HG02642 (cell line): ENCODE measurements around the gene RYK.
"Not testable (repeated sequence)": the region's sequence is repeated elsewhere in the genome, so short reads cannot be mapped to it uniquely, and the experiment has no call there.

Source experiments
- ATAC-seq: cut with Tn5 transposase; IDR thresholded peaks from one replicate; pipeline ENCODE4 v1.9.1; 2021; ENCODE audit warnings: mild to moderate bottlenecking; ENCODE audit not compliant: unreplicated experiment, poor library complexity

The RYK gene

GRCh38 chr3:134228035-134228434 is 22.6 kb downstream of the RYK start:
- ATAC-seq, result no peak

GRCh38 chr3:134224796-134225156 is 25.9 kb downstream of the RYK start:
- ATAC-seq, result not testable (repeated sequence)

GRCh38 chr3:134222835-134223234 is 27.8 kb downstream of the RYK start:
- ATAC-seq, result no peak

- ATAC-seq, result no peak
Observed at GRCh38 chr3:134216851-134217250, 33.8 kb downstream of the RYK start.

GRCh38 chr3:134216191-134216764 is 34.4 kb downstream of the RYK start:
- no peak for ATAC-seq

- no peak for ATAC-seq
Observed at GRCh38 chr3:134214239-134214638, 36.4 kb downstream of the RYK start.

DNA sequence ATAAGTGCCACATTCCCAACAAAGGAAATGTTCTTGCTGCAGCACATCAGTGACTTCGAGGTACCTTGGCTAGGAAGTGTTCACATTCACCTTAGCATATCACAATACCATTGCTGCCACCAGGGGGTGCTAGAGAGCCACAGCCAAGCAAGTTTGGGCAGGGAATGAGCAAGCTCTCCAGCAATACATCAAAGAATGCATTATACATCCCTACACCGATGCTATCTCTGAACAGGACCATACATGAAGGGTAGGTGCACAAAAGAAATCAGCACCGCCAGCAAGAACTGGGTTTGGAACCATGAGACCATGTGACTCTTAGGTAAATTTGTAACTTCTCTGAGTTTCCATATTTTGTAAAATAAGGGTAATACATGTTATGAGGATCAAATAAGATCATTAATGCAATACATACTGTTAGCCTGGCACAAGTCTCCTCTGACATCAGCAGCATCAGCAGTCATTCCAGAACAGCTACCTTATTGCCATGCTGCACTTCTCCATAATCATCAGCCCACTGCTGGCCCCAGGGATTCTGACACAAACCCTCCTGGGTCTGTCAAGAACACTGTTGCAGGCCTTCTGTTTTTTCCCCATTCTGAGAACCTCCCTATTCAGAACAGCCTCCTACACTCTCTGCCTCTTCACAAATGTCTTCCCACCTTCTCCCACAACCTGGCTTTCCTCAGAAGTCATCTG is 37.5 kb downstream of the RYK start:
- ATAC-seq, result peak; percentile 75

- peak; percentile 74 for ATAC-seq
Observed at GRCh38 chr3:134211797-134212196, 38.9 kb downstream of the RYK start.

DNA sequence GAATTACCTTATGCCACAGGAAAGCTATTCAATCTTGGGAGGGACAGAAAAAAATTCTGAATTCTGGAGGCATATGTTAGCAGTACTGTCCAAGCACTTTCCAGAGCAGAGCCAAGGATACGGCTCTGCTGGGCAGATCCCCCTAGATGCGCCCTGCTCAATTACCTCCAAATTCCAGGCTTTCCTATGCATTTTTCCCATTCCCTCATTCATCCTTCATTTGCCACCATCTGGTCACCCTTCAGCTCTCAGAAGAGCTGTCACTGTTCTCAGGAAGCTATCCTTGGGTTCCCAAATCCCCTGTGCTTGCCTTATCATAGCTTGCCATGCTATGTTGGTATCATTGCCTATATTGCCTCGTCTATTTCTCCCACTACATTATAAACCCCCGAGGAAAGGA is 45.2 kb downstream of the RYK start:
- ATAC-seq, result no peak

- ATAC-seq, result no peak
Observed at GRCh38 chr3:134201201-134202130, 49.2 kb downstream of the RYK start.

DNA sequence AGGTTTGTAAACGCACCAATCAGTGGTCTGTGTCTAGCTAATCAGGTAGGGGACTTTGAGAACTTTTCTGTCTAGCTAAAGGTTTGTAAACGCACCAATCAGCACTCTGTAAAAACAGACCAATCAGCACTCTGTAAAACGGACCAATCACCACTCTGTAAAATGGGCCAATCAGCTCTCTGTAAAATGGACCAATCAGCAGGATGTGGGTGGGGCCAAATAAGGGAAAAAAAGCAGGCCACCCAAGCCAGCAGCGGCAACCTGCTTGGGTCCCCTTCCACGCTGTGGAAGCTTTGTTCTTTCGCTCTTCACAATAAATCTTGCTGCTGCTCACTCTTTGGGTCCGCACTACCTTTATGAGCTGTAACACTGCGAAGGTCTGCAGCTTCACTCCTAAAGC is 50.8 kb downstream of the RYK start:
- ATAC-seq, result not testable (repeated sequence)

DNA sequence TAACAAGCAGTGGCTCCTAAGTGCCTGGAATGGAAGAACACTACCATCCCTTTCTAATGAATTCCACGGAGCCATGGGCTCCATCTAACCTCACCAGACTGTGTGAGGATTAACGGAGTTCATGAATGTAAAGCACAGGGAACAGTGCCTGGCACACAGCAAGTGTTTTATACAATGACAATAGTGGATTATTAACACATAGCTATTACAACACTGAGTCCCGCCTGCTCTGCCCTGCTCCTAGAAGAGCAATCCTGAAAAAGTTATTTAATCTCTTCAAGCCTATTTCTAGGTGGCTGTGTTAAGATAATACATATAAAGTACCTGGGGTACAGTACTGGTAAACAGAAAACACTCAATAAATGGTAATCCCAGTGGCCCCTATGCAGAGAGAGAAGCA is 51.4 kb downstream of the RYK start:
- no peak for ATAC-seq

DNA sequence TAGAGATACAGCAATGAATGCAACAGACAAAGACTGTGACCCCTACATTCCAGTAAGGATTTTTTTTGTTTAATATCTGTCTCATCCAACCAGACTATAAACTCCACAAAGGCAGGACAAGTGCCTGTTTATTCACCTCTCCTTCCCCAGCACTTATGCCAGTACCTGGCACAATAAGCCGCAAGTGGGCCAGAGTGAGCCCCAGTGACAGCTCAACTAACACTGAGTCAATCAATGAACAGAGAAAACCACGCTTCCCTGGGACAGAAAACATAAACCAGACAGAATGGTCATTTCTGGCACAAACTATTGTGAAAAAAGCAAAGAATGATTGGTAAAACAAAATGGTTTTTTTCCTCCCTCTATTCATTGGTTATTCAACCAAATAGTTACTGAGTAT is 52.2 kb downstream of the RYK start:
- no peak for ATAC-seq

DNA sequence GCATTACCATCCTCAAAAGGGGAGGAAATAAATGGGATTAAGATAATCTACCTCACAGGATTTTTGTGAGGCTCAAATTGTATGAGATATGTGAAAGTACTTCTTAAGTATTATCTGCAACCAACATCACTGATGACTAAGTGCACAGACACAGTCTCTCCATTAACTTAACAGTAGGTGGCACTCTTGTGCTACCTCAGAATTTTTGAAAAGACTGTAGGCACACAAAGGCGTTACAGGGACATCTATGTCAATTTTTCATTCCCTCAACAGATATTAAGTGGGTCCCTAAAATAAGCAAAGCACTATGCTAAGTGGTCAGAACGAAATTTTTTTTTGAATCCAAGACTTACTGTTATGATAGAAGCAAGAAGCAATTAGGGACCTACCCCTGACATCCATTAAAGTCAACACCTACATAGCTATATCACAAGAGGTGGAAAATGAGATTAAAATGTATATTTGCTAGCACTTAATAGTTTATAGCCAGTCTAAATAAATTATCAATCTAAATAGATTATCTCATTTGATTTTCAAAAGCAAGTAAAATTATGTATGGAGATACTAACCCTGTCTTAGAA is 52.9 kb downstream of the RYK start:
- no peak for ATAC-seq

DNA sequence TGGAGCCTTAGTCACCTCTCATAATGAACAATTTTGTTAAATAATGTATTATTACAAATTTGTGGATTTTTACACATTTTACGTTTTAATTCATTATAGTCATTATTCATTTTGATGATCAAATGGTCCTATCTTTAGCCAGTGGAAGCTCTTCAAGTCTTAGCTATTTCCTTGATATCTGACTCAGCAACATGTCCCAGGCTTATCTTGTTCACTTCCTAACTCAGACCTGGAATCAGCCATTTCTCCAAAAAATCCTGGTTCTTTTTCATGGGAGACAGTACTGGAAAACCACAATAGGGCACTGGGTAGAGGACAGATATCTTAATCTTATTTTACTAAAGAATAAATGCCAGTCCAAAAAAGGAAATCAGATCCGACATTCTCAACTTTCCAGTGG is 56.4 kb downstream of the RYK start:
- ATAC-seq, result no peak

DNA sequence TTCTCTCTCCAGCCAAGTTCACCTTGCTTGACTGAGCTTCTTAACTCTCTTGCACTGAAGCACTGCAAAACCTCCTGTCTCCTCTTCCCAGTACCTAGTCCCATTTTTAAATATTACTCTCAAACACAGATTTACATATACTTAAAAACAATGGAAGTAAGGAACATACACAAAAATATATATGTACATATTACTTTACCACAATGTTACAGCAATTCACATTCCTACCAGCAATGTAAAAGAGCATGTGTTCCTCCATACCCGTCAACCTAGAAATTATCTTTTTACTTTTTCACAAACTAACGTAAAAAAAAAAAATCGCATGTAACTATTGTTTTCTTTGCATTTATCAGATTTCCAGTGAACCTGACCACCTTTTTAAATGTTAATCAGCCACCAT is 60.4 kb downstream of the RYK start:
- ATAC-seq, result no peak

GRCh38 chr3:134189849-134190248 is 60.8 kb downstream of the RYK start:
- ATAC-seq, result no peak

DNA sequence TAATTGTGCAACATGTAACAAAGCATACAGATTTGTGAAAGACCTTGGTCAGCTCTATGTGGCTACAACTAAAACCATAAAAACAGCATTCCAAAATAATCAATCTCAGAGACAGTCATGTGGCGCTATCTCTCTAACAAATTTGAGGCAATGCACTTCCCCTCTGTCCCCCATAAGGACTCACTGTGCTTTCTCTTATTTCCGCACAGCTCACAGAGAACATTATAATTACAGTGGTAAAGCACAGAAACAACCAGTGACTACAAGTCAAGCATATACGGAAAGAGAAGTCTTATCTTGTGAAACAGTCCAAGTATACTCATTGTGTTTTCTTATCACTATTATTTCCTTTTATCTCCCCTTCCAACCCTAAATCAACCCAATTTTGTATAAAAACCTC is 64.3 kb downstream of the RYK start:
- no peak for ATAC-seq

- no peak for ATAC-seq
Observed at GRCh38 chr3:134180761-134181160, 69.9 kb downstream of the RYK start.

- ATAC-seq, result no peak
Observed at GRCh38 chr3:134179508-134179907, 71.2 kb downstream of the RYK start.

DNA sequence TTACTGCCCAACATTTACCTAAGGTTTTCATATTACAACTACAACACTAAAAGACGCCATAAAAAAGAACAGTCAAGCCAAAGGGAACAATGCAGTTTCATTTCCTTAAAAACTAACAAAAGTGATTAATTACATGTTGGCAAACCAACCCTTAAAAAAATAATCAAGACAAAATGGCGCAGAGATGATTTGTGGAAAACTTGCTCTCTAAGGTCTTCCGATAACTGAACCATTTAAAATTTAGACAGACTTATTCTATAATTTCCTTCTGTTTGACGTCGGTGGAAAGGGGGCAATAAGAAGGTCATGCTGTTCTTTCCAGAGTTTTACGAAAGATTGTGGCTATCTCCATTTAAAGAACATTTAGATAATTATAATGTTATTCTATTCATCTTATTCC is 87.6 kb downstream of the RYK start:
- no peak for ATAC-seq
